PC-9 (cell line): ENCODE measurements around the gene DMBT1. TPM values are rescaled to one million over a fixed set of nuclear protein-coding genes. Genes with fewer than 3 reads are reported as not detected.

Experiments
- BruUV-seq: library from RNA; stranded (reverse); fragments of 400-500 nt; replicated peaks from 2 replicates; lab custom pipeline; 2021; lab: Mats Ljungman, UMichigan
- CTCF ChIA-PET: fragments of 300-600 bp; sonication (Branson Sonifier 250); formaldehyde crosslinking; loops from one replicate; lab custom pipeline; 2022; ENCODE audit warnings: antibody characterized with exemption; lab: Charles Lee
- POLR2A ChIA-PET: fragments of 300-600 bp; sonication (Branson Sonifier 250); formaldehyde crosslinking; loops from one replicate; lab custom pipeline; 2022; ENCODE audit warnings: antibody characterized with exemption; ENCODE audit not compliant: unreplicated experiment; lab: Charles Lee
- DNase-seq, 2 experiments: peaks; one replicate each; pipeline versions ENCODE4 v3.0.0 to v3.0.0-alpha.2; 2015 to 2022; ENCODE audit warnings: mixed read lengths in 1 of 2
- H2AFZ ChIP-seq: fragments of 200-600 bp; sonication (generic); 2 replicates; pipeline ENCODE4 v1.8.1; 2017; ENCODE audit warnings: antibody characterized with exemption
- H3F3A ChIP-seq: fragments of 200-600 bp; sonication (generic); 2 replicates; pipeline ENCODE4 v1.8.1; 2017; ENCODE audit warnings: antibody characterized with exemption, mild to moderate bottlenecking, low read depth; ENCODE audit not compliant: insufficient read depth
- H3K27ac ChIP-seq: fragments of 200-600 bp; sonication (generic); 2 replicates; pipeline ENCODE4 v1.6.1; 2016; ENCODE audit warnings: mixed run types
- H3K27me3 ChIP-seq: fragments of 200-600 bp; sonication (generic); 2 replicates; pipeline ENCODE4 v1.6.1; 2016; ENCODE audit warnings: low read depth, mixed run types; ENCODE audit not compliant: insufficient read depth
- H3K36me3 ChIP-seq: fragments of 200-600 bp; sonication (generic); 2 replicates; pipeline ENCODE4 v1.6.1; 2016; ENCODE audit warnings: low read depth, mixed run types
- H3K4me1 ChIP-seq: fragments of 200-600 bp; sonication (generic); replicated peaks from 2 replicates; pipeline ENCODE4 v1.6.1; 2016; ENCODE audit warnings: mixed run types; ENCODE audit not compliant: insufficient read depth
- H3K4me2 ChIP-seq: fragments of 200-600 bp; sonication (generic); 2 replicates; pipeline ENCODE4 v1.6.1; 2017; ENCODE audit warnings: mixed run types
- H3K4me3 ChIP-seq: fragments of 200-600 bp; sonication (generic); 2 replicates; pipeline ENCODE4 v1.6.1; 2016; ENCODE audit warnings: mixed run types
- H3K79me2 ChIP-seq: fragments of 200-600 bp; sonication (generic); 2 replicates; pipeline ENCODE4 v1.6.1; 2017; ENCODE audit warnings: low read depth, mixed run types
- H3K9me2 ChIP-seq: fragments of 200-600 bp; sonication (generic); 2 replicates; pipeline ENCODE4 v1.8.1; 2017; ENCODE audit warnings: mild to moderate bottlenecking; ENCODE audit not compliant: insufficient read depth
- H3K9me3 ChIP-seq: fragments of 200-600 bp; sonication (generic); 2 replicates; pipeline ENCODE4 v1.8.1; 2016; ENCODE audit warnings: low read depth; ENCODE audit not compliant: insufficient read depth
- H4K20me1 ChIP-seq: fragments of 200-600 bp; sonication (generic); 2 replicates; pipeline ENCODE4 v1.8.1; 2017; ENCODE audit not compliant: insufficient read depth
- CTCF ChIP-seq: fragments of 200-600 bp; sonication (generic); conservative IDR thresholded peaks from 2 replicates; pipeline ENCODE4 v1.6.1; 2017; ENCODE audit warnings: mixed run types, antibody characterized with exemption, mild to moderate bottlenecking, moderate library complexity
- EZH2 ChIP-seq: fragments of 200-600 bp; sonication (generic); IDR thresholded peaks from 2 replicates; pipeline ENCODE4 v1.8.0; 2017; ENCODE audit warnings: antibody characterized with exemption, low read depth
- intact Hi-C: fragments of 100-400 bp; cut with micrococcal nuclease; formaldehyde crosslinking; loops from one replicate; pipeline ENCODE4 v1.10.0; 2022; ENCODE audit not compliant: unreplicated experiment
- total RNA-seq: library from RNA; stranded (reverse); gene quantifications from 2 replicates; pipeline ENCODE4 v1.2.3, GENCODE V29; 2021

DMBT1 gene
- total RNA-seq, 1 experiment from 2014 or later: 0.98 TPM

- no peaks in the 10 kb centered on the region for H3K79me2 ChIP-seq
- TF ChIP-seq CTCF: no peak
- intact Hi-C loops: no loop called here
- no peak overlapping the region for H3K27ac ChIP-seq
- H3K4me1 ChIP-seq: no peaks in the 10 kb centered on the region
- H3F3A ChIP-seq: no peaks in the 10 kb centered on the region
- CTCF ChIA-PET: no interaction called here
- H2AFZ ChIP-seq: no peak overlapping the region
- no peaks in the 10 kb centered on the region for H4K20me1 ChIP-seq
- POLR2A ChIA-PET: interaction anchor here (0.6 kb wide), 1 partner anchor 922 kb away, joined by 3 read pairs; no protein-coding TSS in a partner anchor
- no TSS peak for BruUV-seq
- H3K27me3 ChIP-seq: 0 out of 2 replicates have a peak, but pooled peaks cover 4% of the 10 kb centered on the region
- no peaks in the 10 kb centered on the region for H3K36me3 ChIP-seq
- H3K4me2 ChIP-seq: no peak overlapping the region
- no peaks in the 10 kb centered on the region for H3K9me3 ChIP-seq
- no peak overlapping the region for H3K4me3 ChIP-seq
- H3K9me2 ChIP-seq: no peaks in the 10 kb centered on the region
- no peak for DNase-seq
Measured at GRCh38 chr10:122570920-122571319, 10.4 kb downstream of the DMBT1 start.

GRCh38 chr10:122571892-122572291 is 11.3 kb downstream of the DMBT1 start:
- H3K9me3 ChIP-seq: no peaks in the 10 kb centered on the region
- no peak for DNase-seq
- no peaks in the 10 kb centered on the region for H3K79me2 ChIP-seq
- BruUV-seq: no TSS peak
- H3K4me3 ChIP-seq: no peak overlapping the region
- H3K4me1 ChIP-seq: no peaks in the 10 kb centered on the region
- no peaks in the 10 kb centered on the region for H4K20me1 ChIP-seq
- TF ChIP-seq CTCF: no peak
- TF ChIP-seq EZH2: no peak
- H3K4me2 ChIP-seq: no peak overlapping the region
- ChIA-PET CTCF (no interaction called here), POLR2A (no interaction called here)
- no peak overlapping the region for H2AFZ ChIP-seq
- H3F3A ChIP-seq: no peaks in the 10 kb centered on the region
- H3K36me3 ChIP-seq: no peaks in the 10 kb centered on the region
- H3K27me3 ChIP-seq: 0 out of 2 replicates have a peak, but pooled peaks cover 4% of the 10 kb centered on the region
- H3K9me2 ChIP-seq: no peaks in the 10 kb centered on the region
- H3K27ac ChIP-seq: no peak overlapping the region
- intact Hi-C loops: no loop called here

GRCh38 chr10:122575776-122576175 is 15.2 kb downstream of the DMBT1 start:
- no peaks in the 10 kb centered on the region for H3K9me2 ChIP-seq
- H3F3A ChIP-seq: no peaks in the 10 kb centered on the region
- H2AFZ ChIP-seq: no peak overlapping the region
- no peak overlapping the region for H3K4me2 ChIP-seq
- ChIA-PET CTCF (no interaction called here), POLR2A (no interaction called here)
- H3K36me3 ChIP-seq: no peaks in the 10 kb centered on the region
- H3K4me1 ChIP-seq: no peaks in the 10 kb centered on the region
- TF ChIP-seq EZH2 (no peak), CTCF (no peak)
- no peaks in the 10 kb centered on the region for H3K27me3 ChIP-seq
- H3K9me3 ChIP-seq: no peaks in the 10 kb centered on the region
- H3K27ac ChIP-seq: no peak overlapping the region
- DNase-seq: no peak
- intact Hi-C loops: no loop called here
- H3K4me3 ChIP-seq: no peak overlapping the region
- no TSS peak for BruUV-seq
- no peaks in the 10 kb centered on the region for H3K79me2 ChIP-seq
- no peaks in the 10 kb centered on the region for H4K20me1 ChIP-seq
